GM12878 (cell line): Measurements from ENCODE around the gene ZNG1A.
"Not testable (repeated sequence)": the region's sequence is repeated elsewhere in the genome, so short reads cannot be mapped to it uniquely, and the experiment has no call there.

Experiments
- EZH2 ChIP-seq: IDR thresholded peaks from 2 replicates; pipeline ENCODE4 v1.6.1; 2012; ENCODE audit warnings: low read depth, mild to moderate bottlenecking, control low read depth, inconsistent platforms, low read length, borderline replicate concordance; ENCODE audit not compliant: control insufficient read depth
- FOXK2 ChIP-seq: fragments of 450-650 bp; IDR thresholded peaks from 2 replicates; pipeline ENCODE4 v1.6.1; 2017; ENCODE audit warnings: mild to moderate bottlenecking, moderate library complexity
- NFYB ChIP-seq: IDR thresholded peaks from 2 replicates; pipeline ENCODE4 v1.6.1; 2011; ENCODE audit warnings: low read depth, mild to moderate bottlenecking, low read length, improper control_type of control experiment, moderate library complexity; ENCODE audit not compliant: insufficient read depth

- TF ChIP-seq FOXK2, NFYB, EZH2: not testable (repeated sequence)
Observed at GRCh38 chr9:87105-87504, 91.8 kb downstream of the ZNG1A start.
